Measurements from ENCODE around the gene RPS19BP1.

The RPS19BP1 gene

DNA sequence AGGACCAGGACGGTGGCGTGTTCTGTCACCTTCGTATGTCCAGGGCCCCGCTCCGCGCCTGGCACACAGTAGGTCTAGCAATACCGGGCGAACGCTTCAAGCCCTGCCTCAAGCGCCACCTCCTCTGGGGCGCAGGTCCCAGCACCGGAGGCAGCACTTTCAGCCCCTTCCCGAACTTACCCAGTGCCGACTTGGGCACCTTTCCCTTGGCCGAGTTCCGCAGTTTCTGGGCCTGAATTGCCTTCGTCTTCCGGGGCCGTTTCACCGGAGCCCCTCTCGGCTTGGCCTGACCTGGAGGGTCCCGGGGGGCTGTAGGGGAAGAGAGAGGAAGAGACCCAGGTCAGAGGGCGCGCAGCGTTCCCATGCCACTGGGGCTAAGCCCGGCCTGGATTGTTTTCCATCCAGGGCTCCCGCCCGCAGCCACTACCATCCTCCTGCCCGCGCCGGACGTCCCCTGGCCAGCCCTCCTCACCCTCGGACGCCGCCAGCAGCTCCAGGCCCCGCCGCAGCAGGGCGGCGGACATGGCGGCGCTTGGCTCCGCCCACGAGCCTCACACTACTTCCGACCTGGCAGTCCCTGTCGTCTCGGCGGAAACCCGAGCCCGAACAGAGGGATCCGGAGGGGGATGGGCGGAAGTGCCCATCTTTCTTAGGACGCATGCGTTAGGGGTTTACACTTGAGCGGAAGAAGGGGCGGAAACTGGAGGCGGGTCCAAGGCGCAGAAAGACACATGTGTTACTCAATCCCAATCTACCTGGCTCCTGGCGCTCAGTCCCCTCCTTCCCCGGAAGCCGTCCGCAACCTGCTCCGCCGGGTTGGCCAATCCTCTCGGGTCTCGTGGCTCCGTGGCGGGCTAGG lies at the start of gene RPS19BP1:
Gene RPS19BP1, minus strand, starts transcription at position 534 of the 859 bp plus-strand sequence. Its CDS starts 10 bp downstream, at position 524.
- H3K4me3 ChIP-seq (ENCODE audit: low read depth, low read length): peak within 1 kb of the TSS; percentile 89

GRCh38 chr22:39581303-39581702 lies 48.8 kb upstream of the RPS19BP1 start:
- H3K4me3 ChIP-seq (ENCODE audit: low read depth, low read length): no peak overlapping the region

DNA sequence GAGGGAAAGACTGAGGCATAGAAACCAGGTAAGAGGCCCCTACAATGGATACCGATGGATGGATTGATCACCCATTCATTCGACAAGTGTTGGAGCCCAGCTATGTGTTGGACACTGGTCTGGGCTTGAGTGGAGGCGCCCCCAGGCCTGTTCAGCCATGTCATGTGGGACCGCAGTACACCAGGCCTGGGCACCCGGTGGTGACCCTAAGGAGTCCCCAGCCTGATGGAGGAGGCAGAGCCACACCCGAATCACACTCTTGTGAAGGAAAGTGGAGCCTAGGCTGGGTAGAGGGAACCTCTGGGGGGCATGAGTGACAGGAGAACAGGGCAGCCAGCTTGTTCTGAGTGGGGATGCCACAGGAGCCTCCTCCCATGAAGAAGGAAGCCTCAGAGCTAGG lies 48.2 kb upstream of the RPS19BP1 start:
- no peak overlapping the region for H3K4me3 ChIP-seq (ENCODE audit: low read depth, low read length)

GRCh38 chr22:39580006-39580441 lies 47.5 kb upstream of the RPS19BP1 start:
- H3K4me3 ChIP-seq (ENCODE audit: low read depth, low read length): no peak overlapping the region

DNA sequence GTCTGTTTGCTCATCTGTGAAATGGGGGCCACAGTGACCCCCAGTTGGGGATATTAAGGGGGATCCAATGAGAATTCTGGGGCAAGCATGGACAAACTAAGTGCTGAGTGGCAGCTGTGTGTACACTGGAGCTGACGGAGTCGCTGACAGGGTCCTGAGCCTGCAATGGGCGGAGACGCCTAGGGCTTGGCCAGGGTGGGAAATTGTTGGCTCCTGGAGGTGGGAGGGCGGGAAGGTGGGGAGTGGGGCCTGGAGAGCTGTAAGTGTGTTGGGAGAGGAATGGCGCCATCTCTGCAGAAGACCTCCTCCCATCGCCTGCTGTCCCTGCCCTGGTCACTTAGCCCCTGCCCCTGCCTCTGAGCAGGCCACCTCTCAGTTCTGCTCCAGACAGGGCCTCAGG lies 45.4 kb upstream of the RPS19BP1 start:
- no peak overlapping the region for H3K4me3 ChIP-seq (ENCODE audit: low read depth, low read length)

DNA sequence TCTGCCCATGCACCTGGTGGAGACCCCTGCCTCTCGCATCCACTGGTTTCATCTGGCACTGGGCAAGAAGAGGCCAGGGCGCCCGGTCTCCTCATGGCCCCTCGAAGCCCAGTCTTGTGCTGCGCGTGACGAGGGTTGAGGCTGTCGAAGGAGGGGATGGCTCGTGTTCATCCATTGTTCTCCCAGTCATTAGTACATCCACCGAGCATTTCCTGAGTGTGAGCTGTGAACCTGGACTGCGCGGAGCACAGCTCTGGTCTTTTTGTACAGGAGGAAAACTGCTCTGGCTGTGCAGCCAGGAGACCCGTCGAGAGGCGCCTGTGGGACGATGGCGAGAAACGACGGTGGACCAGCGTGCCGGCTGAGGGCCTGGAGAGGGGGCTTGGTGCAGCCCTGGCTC lies 44.8 kb upstream of the RPS19BP1 start:
- no peak overlapping the region for H3K4me3 ChIP-seq (ENCODE audit: low read depth, low read length)

DNA sequence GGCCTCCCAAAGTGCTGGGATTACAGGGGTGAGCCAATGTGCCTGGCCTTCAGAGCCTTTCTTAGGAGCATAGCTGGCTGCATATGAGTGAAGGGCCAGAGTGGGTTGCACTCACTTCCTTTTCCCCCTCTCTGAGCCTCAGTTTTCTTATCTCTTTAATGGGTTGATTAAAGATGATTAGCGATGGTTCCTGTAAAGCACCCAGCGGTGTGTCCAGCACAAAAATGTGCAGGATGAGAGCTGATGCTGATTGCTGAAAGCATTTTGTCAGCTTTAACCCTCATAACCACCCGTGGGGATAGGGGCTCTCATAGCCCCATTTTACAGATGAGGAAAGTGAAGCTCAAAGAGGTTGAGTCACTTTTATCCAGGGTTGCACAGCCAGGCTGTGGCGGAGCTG lies 43.5 kb upstream of the RPS19BP1 start:
- H3K4me3 ChIP-seq (ENCODE audit: low read depth, low read length): no peak overlapping the region

- no peak overlapping the region for H3K4me3 ChIP-seq (ENCODE audit: low read depth, low read length)
Observed at GRCh38 chr22:39575552-39575825, 42.9 kb upstream of the RPS19BP1 start.

DNA sequence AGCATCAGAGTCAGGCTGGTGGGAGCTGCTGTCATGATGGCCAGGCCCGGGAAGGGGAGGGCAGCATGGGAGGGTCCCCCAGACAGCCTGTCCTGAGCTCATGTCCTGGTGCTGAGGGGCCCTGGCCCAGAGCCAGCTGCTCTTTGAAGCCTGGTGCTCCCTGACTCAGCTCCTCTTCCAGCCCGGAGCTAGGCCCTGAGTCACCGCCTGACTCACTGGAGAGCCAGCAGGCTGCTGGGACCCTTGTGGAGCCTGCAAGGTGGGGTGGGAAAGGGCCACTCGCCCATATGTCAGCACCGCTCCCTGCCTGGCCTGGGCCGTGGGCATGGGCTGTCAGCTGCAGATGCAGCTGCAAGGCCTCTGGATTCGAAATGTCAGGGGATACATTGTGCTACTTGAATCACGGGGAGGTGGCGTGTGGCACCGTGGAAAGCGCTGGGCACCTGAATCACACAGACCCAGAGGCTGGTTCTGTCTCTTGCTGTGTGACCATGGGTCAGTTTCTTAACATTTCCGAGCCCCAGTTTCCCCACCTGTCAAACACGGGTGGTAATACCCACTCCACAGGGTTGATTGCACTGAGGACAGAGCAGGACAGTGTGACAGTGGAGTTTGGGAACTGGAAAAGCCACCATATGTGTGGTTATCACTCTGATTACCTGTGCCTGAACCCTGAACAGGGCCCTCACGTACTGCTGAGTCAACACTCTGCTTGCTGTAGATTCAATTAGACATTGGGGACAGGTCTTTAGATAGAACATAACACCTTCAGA lies 42.4 kb upstream of the RPS19BP1 start:
- no peak overlapping the region for H3K4me3 ChIP-seq (ENCODE audit: low read depth, low read length)

- no peak overlapping the region for H3K4me3 ChIP-seq (ENCODE audit: low read depth, low read length)
Observed at GRCh38 chr22:39571538-39571937, 39.0 kb upstream of the RPS19BP1 start.

GRCh38 chr22:39570665-39571064 lies 38.1 kb upstream of the RPS19BP1 start, which contains the start of gene CACNA1I:
Gene CACNA1I, plus strand, starts transcription at chr22:39570753. Its CDS starts 0 bp downstream, at chr22:39570753.
- H3K4me3 ChIP-seq (ENCODE audit: low read depth, low read length): no peak within 1 kb of the TSS

DNA sequence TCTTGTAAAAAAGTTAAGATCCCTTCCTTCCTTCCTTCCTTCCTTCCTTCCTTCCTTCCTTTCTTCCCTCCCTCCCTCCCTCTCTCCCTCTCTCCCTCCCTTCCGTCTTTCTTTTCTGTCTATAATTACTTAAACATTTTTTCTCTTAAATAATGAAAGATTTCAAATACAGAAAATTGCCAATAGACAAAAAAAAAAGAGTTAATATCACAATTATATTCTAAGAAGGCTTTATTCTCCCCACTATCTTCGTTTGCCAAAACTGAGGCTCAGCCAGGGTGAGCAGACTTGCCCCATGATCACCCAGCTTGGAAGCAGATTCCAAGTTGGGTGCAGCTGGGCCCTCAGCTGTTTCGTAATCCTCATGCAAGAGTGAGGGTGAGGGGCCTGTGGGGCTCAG lies 37.7 kb upstream of the RPS19BP1 start:
- H3K4me3 ChIP-seq (ENCODE audit: low read depth, low read length): no peak overlapping the region

DNA sequence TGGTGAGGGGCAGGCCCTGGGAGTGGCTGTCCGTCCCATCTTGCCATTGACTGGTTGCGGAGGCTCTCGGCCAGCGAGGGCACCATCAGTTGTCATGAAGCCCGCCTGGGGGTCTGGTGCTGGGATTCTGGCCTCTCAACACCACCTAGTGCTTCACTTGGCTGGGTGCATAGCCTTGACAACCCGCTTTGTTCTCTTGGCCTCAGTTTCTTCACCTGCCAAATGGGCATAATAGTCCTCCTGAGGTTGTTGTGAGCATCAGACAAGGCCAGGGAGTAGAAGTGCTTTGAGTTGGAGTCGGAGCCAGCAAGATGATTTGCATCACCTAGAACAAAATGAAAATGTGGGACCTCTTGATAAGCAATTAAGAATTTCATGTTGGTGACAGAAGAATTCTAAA lies 36.5 kb upstream of the RPS19BP1 start:
- H3K4me3 ChIP-seq (ENCODE audit: low read depth, low read length): no peak overlapping the region

DNA sequence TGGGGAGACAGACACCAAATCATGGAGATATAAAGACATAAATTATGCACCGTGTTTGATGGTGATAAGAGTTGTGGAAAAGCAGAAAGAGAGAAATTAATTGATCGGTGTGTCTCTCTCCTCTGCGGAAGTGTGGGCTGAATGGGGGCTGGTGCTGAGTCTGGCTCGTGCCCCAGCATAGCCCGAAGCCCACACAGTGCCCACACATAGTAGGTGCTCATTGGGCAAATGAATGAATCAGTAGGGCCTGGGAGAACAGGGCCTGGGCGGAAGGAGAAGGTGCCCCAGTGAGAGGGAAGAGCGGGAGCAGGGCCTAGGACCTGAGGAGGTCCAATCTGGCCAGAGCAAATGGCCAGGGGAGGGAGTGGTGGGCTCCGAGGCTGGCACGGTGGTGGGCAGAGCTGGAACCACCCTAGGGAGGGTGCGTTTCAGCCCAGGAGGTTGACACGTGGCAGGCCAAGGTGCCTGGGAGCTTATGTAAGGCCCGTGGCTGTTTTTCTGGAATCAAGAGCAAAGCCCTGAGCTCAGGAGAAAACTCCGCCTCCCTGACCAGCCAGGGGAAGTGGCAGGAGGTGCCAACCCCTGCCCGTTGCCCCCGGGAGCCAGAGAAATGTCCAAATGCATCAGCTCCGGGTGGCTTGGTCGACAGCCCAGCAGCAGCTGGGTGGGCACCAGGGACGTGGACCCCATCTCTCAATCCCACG lies 35.9 kb upstream of the RPS19BP1 start:
- H3K4me3 ChIP-seq (ENCODE audit: low read depth, low read length): no peak overlapping the region

- no peak overlapping the region for H3K4me3 ChIP-seq (ENCODE audit: low read depth, low read length)
Observed at GRCh38 chr22:39567135-39567946, 34.8 kb upstream of the RPS19BP1 start.

GRCh38 chr22:39565414-39565944 lies 32.9 kb upstream of the RPS19BP1 start:
- no peak overlapping the region for H3K4me3 ChIP-seq (ENCODE audit: low read depth, low read length)

DNA sequence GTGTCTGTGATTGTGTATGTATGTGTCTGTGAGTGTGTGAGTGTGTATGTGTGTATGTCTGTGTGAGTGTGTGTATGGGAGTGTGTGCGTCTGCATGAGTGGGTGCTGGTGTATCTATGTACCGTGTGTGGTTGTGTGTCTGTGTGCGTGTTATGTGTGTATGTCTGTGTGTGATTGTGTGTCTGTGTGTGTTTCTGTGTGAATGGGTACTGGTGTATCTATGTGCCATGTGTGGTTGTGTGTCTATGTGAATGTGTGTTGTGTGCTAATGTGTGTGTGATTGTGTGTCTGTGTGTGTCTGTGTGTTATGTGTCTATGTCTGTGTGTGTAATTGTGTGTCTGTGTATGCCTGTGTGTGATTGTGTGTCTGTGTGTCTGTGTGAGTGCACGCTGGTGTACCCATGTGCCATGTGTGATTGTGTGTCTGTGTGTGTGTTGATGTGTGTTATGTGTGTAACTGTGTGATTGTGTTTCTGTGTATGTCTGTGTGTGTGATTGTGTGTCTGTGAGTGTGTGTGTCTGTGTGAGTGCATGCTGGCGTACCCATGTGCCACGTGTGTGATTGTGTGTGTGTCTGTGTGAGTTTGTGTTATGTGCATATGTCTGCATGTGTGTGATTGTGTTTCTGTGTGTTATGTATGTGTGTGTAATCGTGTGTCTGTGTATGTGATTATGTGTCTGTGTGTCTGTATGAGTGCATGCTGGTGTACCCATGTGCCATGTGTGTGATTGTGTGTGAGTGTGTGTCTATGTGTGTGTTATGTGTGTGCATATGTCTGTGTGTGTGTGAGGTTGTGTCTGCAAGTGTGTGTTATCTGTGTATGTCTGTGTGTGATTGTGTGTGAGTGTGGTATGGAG lies 31.3 kb upstream of the RPS19BP1 start:
- H3K4me3 ChIP-seq (ENCODE audit: low read depth, low read length): no peak overlapping the region

- no peak overlapping the region for H3K4me3 ChIP-seq (ENCODE audit: low read depth, low read length)
Observed at GRCh38 chr22:39562839-39563489, 30.4 kb upstream of the RPS19BP1 start.

- H3K4me3 ChIP-seq (ENCODE audit: low read depth, low read length): no peak overlapping the region
Observed at GRCh38 chr22:39560127-39560526, 27.6 kb upstream of the RPS19BP1 start.

All from iPS-11a (cell line).